ENCODE results near the gene RAB1B.

RAB1B gene

GRCh38 chr11:66277471-66278362, 9.3 kb downstream of the RAB1B start, which contains the start of gene CNIH2:
Gene CNIH2, plus strand, starts transcription at chr11:66278175. Its CDS starts 282 bp downstream, at chr11:66278457.
- Histone ChIP-seq H3K9me2 (replicated peaks; ENCODE audit: control insufficient read depth, low read length) (no peaks in the 10 kb centered on the region), H3K27me3 (ENCODE audit: control insufficient read depth, low read length) (no peaks in the 10 kb centered on the region), H3K4me1 (ENCODE audit: control insufficient read depth, low read length) (peaks cover 24% of the 10 kb centered on the region), H3K4me3 (ENCODE audit: low read length) (peak within 1 kb of the TSS; percentile 53), H3K36me3 (ENCODE audit: control insufficient read depth, low read length) (peaks cover 27% of the 10 kb centered on the region; the same call in 1 of the 2 replicates), H3K9me3 (ENCODE audit: control insufficient read depth, insufficient read depth, low read length) (no peaks in the 10 kb centered on the region), H3K79me2 (ENCODE audit: control insufficient read depth, low read length) (no peaks in the 10 kb centered on the region), H3K4me2 (ENCODE audit: low read length) (peak within 1 kb of the TSS; percentile 65), H3K27ac (ENCODE audit: low read depth, low read length) (no peak within 1 kb of the TSS), H4K20me1 (ENCODE audit: control insufficient read depth, insufficient read depth, low read depth, low read length) (no peaks in the 10 kb centered on the region), H3F3A (ENCODE audit: control insufficient read depth, insufficient read depth) (peaks cover 3% of the 10 kb centered on the region; the same call in 1 of the 2 replicates)
- no peak for TF ChIP-seq CTCF (IDR thresholded peaks at IDR 0.05; ENCODE audit: low read depth, low read length, poor library complexity, severe bottlenecking)
- TF ChIP-seq EZH2phosphoT487 (IDR thresholded peaks at IDR 0.05; ENCODE audit: borderline replicate concordance, low read length) = no peak

- Histone ChIP-seq H3K27me3 (ENCODE audit: control insufficient read depth, low read length) (no peaks in the 10 kb centered on the region), H4K20me1 (ENCODE audit: control insufficient read depth, insufficient read depth, low read depth, low read length) (no peaks in the 10 kb centered on the region), H3K36me3 (ENCODE audit: control insufficient read depth, low read length) (peaks cover 19% of the 10 kb centered on the region; the same call in 1 of the 2 replicates), H3K27ac (ENCODE audit: low read depth, low read length) (no peak overlapping the region), H3K79me2 (ENCODE audit: control insufficient read depth, low read length) (no peaks in the 10 kb centered on the region), H3K4me3 (ENCODE audit: low read length) (peak overlapping the region; percentile 31; the same call in 1 of the 2 replicates), H3K4me2 (ENCODE audit: low read length) (peak overlapping the region; percentile 44), H3K9me2 (replicated peaks; ENCODE audit: control insufficient read depth, low read length) (no peaks in the 10 kb centered on the region), H3K4me1 (ENCODE audit: control insufficient read depth, low read length) (peaks cover 30% of the 10 kb centered on the region), H3F3A (ENCODE audit: control insufficient read depth, insufficient read depth) (peaks cover 3% of the 10 kb centered on the region; the same call in 1 of the 2 replicates), H3K9me3 (ENCODE audit: control insufficient read depth, insufficient read depth, low read length) (no peaks in the 10 kb centered on the region)
- no peak for TF ChIP-seq EZH2phosphoT487 (IDR thresholded peaks at IDR 0.05; ENCODE audit: borderline replicate concordance, low read length)
- no peak for TF ChIP-seq CTCF (IDR thresholded peaks at IDR 0.05; ENCODE audit: low read depth, low read length, poor library complexity, severe bottlenecking)
Observed at GRCh38 chr11:66278363-66279091, 10.1 kb downstream of the RAB1B start.

GRCh38 chr11:66279092-66279734, 10.8 kb downstream of the RAB1B start:
- Histone ChIP-seq H3K4me1 (ENCODE audit: control insufficient read depth, low read length) (peaks cover 30% of the 10 kb centered on the region), H3K4me2 (ENCODE audit: low read length) (no peak overlapping the region), H3K9me2 (replicated peaks; ENCODE audit: control insufficient read depth, low read length) (no peaks in the 10 kb centered on the region), H3K27ac (ENCODE audit: low read depth, low read length) (no peak overlapping the region), H3K79me2 (ENCODE audit: control insufficient read depth, low read length) (no peaks in the 10 kb centered on the region), H3K9me3 (ENCODE audit: control insufficient read depth, insufficient read depth, low read length) (no peaks in the 10 kb centered on the region), H3F3A (ENCODE audit: control insufficient read depth, insufficient read depth) (peaks cover 3% of the 10 kb centered on the region; the same call in 1 of the 2 replicates), H3K27me3 (ENCODE audit: control insufficient read depth, low read length) (no peaks in the 10 kb centered on the region), H3K36me3 (ENCODE audit: control insufficient read depth, low read length) (peaks cover 14% of the 10 kb centered on the region; the same call in 1 of the 2 replicates), H3K4me3 (ENCODE audit: low read length) (no peak overlapping the region), H4K20me1 (ENCODE audit: control insufficient read depth, insufficient read depth, low read depth, low read length) (no peaks in the 10 kb centered on the region)
- TF ChIP-seq EZH2phosphoT487 (IDR thresholded peaks at IDR 0.05; ENCODE audit: borderline replicate concordance, low read length) (no peak), CTCF (IDR thresholded peaks at IDR 0.05; ENCODE audit: low read depth, low read length, poor library complexity, severe bottlenecking) (no peak)

All from DOHH2 (cell line).